ENCODE data around the gene DEGS1. TPM values are rescaled to one million over a fixed set of nuclear protein-coding genes. Genes with fewer than 3 reads are reported as not detected.

Gene DEGS1
- total RNA-seq, 3 donors from 2014 or later = 10.7 to 56.3 (median 22.7) TPM

GRCh38 chr1:224172229-224172628, 10.8 kb upstream of the DEGS1 start:
- ATAC-seq (no peak), DNase-seq (no peak)
- Histone ChIP-seq H3K36me3 (ENCODE audit: low read depth) (no peaks in the 10 kb centered on the region), H3K4me3 (no peak overlapping the region), H3K9me3 (no peaks in the 10 kb centered on the region), H3K4me1 (ENCODE audit: low read depth) (no peaks in the 10 kb centered on the region)
- intact Hi-C loops (cut with DNase I, micrococcal nuclease) = no loop called here
- TF ChIP-seq CTCF (IDR thresholded peaks at IDR 0.05) = no peak

- Histone ChIP-seq H3K4me1 (ENCODE audit: low read depth) (no peaks in the 10 kb centered on the region), H3K4me3 (no peak overlapping the region), H3K9me3 (no peaks in the 10 kb centered on the region), H3K36me3 (ENCODE audit: low read depth) (no peaks in the 10 kb centered on the region)
- TF ChIP-seq CTCF (IDR thresholded peaks at IDR 0.05) = no peak
- no peak for ATAC-seq
- no peak for DNase-seq
- intact Hi-C loops (cut with DNase I, micrococcal nuclease) = no loop called here
These were observed 9.5 kb upstream of the DEGS1 start for GRCh38 chr1:224173523-224173922.

- H3K4me3 ChIP-seq = no peak overlapping the region
- H3K4me1 ChIP-seq (ENCODE audit: low read depth) = no peaks in the 10 kb centered on the region
- DNase-seq (peak in 1 of 3 donors; percentile 75), ATAC-seq (peak; percentile 75)
- H3K36me3 ChIP-seq (ENCODE audit: low read depth) = no peaks in the 10 kb centered on the region
- intact Hi-C loops (cut with DNase I, micrococcal nuclease) = no loop called here
- TF ChIP-seq CTCF (IDR thresholded peaks at IDR 0.05) = no peak
- no peaks in the 10 kb centered on the region for H3K9me3 ChIP-seq
These were observed 7.4 kb upstream of the DEGS1 start for GRCh38 chr1:224175617-224176016.

- Histone ChIP-seq H3K9me3 (no peaks in the 10 kb centered on the region), H3K4me3 (no peak overlapping the region), H3K4me1 (ENCODE audit: low read depth) (peaks cover 7% of the 10 kb centered on the region), H3K36me3 (ENCODE audit: low read depth) (no peaks in the 10 kb centered on the region)
- no peak for TF ChIP-seq CTCF (IDR thresholded peaks at IDR 0.05)
- intact Hi-C loops (cut with DNase I, micrococcal nuclease) = no loop called here
- ATAC-seq = no peak
- no peak for DNase-seq
These were observed 5.6 kb upstream of the DEGS1 start for GRCh38 chr1:224177356-224177999.

- DNase-seq (no peak), ATAC-seq (no peak)
- Histone ChIP-seq H3K9me3 (no peaks in the 10 kb centered on the region), H3K4me3 (no peak overlapping the region), H3K36me3 (ENCODE audit: low read depth) (no peaks in the 10 kb centered on the region), H3K4me1 (ENCODE audit: low read depth) (peaks cover 7% of the 10 kb centered on the region)
- TF ChIP-seq CTCF (IDR thresholded peaks at IDR 0.05) = no peak
- intact Hi-C loops (cut with DNase I, micrococcal nuclease) = no loop called here
These were observed 4.1 kb upstream of the DEGS1 start for GRCh38 chr1:224178894-224179293.
